PFSK-1 (cell line): ENCODE measurements around the gene IL1RL1.

Experiments used
- POLR2AphosphoS5 ChIP-seq: IDR thresholded peaks from 2 replicates; pipeline ENCODE4 v1.6.1; 2012; ENCODE audit warnings: low read depth, mild to moderate bottlenecking, control low read depth, low read length, moderate library complexity
- TAF1 ChIP-seq: IDR thresholded peaks from 2 replicates; pipeline ENCODE4 v1.6.1; 2012; ENCODE audit warnings: low read length, control low read depth, borderline replicate concordance; ENCODE audit not compliant: insufficient read depth
- TF ChIP-seq, protein P1 (sequence below), 2 experiments: IDR thresholded peaks; 2 replicates each; pipeline versions ENCODE4 v1.6.1 to v1.8.0; 2011 to 2012; ENCODE audit warnings: low read depth in 2 of 2, low read length in 2 of 2, control low read depth in 1 of 2, inconsistent platforms in 1 of 2, mild to moderate bottlenecking in 1 of 2, moderate library complexity in 1 of 2; ENCODE audit not compliant: insufficient read depth in 1 of 2

DNA sequence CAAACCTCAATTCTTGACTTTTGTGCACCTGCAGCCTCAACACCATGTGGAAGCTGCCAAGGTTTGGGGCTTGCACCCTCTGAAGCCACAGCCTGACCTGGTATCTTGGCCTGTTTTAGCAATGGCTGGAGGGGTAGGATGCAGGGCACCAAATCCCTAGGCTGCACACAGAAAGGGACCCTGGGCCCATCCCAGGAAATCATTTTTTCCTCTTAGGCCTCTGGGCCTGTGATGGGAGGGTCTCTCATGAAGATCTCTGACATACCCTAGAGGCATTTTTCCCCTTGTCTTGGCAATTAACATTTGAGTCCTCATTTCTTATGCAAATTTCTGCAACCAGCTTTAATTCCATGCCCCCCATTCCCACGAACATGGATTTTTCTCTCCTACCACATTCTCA, 54.4 kb downstream of the IL1RL1 start:
- TF ChIP-seq POLR2AphosphoS5 = no peak
- TF ChIP-seq TAF1 = no peak
- TF ChIP-seq, protein P1, sequence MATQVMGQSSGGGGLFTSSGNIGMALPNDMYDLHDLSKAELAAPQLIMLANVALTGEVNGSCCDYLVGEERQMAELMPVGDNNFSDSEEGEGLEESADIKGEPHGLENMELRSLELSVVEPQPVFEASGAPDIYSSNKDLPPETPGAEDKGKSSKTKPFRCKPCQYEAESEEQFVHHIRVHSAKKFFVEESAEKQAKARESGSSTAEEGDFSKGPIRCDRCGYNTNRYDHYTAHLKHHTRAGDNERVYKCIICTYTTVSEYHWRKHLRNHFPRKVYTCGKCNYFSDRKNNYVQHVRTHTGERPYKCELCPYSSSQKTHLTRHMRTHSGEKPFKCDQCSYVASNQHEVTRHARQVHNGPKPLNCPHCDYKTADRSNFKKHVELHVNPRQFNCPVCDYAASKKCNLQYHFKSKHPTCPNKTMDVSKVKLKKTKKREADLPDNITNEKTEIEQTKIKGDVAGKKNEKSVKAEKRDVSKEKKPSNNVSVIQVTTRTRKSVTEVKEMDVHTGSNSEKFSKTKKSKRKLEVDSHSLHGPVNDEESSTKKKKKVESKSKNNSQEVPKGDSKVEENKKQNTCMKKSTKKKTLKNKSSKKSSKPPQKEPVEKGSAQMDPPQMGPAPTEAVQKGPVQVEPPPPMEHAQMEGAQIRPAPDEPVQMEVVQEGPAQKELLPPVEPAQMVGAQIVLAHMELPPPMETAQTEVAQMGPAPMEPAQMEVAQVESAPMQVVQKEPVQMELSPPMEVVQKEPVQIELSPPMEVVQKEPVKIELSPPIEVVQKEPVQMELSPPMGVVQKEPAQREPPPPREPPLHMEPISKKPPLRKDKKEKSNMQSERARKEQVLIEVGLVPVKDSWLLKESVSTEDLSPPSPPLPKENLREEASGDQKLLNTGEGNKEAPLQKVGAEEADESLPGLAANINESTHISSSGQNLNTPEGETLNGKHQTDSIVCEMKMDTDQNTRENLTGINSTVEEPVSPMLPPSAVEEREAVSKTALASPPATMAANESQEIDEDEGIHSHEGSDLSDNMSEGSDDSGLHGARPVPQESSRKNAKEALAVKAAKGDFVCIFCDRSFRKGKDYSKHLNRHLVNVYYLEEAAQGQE (IDR thresholded peaks at IDR 0.05; ENCODE audit: insufficient read depth in 1 of 2, low read depth in 2 of 2, low read length in 2 of 2) = no peak
